PFSK-1 (cell line): ENCODE measurements around the gene RPTOR.

ENCODE experiments used
- FOXP2 ChIP-seq: optimal IDR thresholded peaks from 2 replicates; pipeline ENCODE3; 2011; ENCODE audit warnings: borderline replicate concordance, control low read depth, inconsistent platforms; ENCODE audit not compliant: insufficient read depth; ENCODE audit errors: extremely low read length, extremely low read depth
- POLR2AphosphoS5 ChIP-seq: IDR thresholded peaks from 2 replicates; pipeline ENCODE4 v1.6.1; 2012; ENCODE audit warnings: low read depth, mild to moderate bottlenecking, control low read depth, low read length, moderate library complexity
- REST ChIP-seq, 2 experiments: IDR thresholded peaks; 2 replicates each; pipeline versions ENCODE4 v1.6.1 to v1.8.0; 2011 to 2012; ENCODE audit warnings: low read depth in 2 of 2, low read length in 2 of 2, control low read depth in 1 of 2, inconsistent platforms in 1 of 2, mild to moderate bottlenecking in 1 of 2, moderate library complexity in 1 of 2; ENCODE audit not compliant: insufficient read depth in 1 of 2
- SIN3A ChIP-seq: IDR thresholded peaks from 2 replicates; pipeline ENCODE4 v1.6.1; 2012; ENCODE audit warnings: mild to moderate bottlenecking, low read length, moderate library complexity, borderline replicate concordance; ENCODE audit not compliant: insufficient read depth
- TAF1 ChIP-seq: IDR thresholded peaks from 2 replicates; pipeline ENCODE4 v1.6.1; 2012; ENCODE audit warnings: low read length, control low read depth, borderline replicate concordance; ENCODE audit not compliant: insufficient read depth

DNA sequence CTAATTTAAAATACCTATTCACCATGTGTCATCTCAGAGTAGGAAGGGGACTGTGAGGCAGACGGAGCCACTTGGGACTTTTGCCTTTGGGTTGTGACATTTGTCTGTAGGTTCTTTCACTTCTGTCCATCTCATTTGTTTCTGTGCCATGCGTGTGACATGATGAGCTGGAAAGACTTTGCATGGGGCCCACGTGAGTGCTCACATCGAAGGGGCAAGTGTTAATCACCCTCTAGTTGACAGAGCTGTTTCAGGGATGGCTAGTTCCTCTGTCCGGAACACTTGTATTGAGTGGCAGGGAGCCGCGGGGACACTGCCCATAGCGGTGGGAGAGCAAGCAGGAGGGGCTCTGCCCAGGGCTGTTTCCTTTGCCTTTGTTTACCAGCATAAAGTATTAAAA lies 112.0 kb downstream of the RPTOR start:
- TF ChIP-seq POLR2AphosphoS5, result no peak
- TF ChIP-seq TAF1, result no peak
- no peak for TF ChIP-seq FOXP2
- no peak for TF ChIP-seq REST (IDR thresholded peaks at IDR 0.05; ENCODE audit: insufficient read depth in 1 of 2, low read depth in 2 of 2, low read length in 2 of 2)
- no peak for TF ChIP-seq SIN3A
